HG03521 (cell line): ENCODE measurements around the gene UBL3.
A peak's percentile ranks its signal among the peaks of the same experiment; 100 is the strongest.

ENCODE experiments used
- ATAC-seq: cut with Tn5 transposase; IDR thresholded peaks from one replicate; pipeline ENCODE4 v1.9.1; 2021; ENCODE audit warnings: mild to moderate bottlenecking, moderate library complexity; ENCODE audit not compliant: unreplicated experiment

UBL3 gene

DNA sequence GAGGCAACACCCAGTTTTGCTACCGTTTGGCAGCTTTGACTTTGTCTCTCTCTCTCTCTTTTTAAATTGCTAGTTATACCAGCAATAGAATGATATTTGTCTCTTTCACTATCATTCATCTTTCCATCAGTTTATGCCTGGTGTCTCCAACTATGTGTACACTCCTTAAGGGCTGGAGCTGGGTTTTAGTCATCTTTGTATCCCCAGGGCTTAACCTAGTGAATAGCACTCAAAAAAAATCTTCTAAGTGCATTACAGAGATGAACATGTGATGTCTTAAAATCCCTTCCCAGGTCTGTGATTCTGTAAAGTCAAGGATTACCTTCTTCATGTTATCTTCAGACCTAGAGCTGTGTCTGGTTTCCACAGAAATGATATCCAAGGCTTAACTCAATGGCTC is 7.8 kb upstream of the UBL3 start:
- ATAC-seq, result no peak

DNA sequence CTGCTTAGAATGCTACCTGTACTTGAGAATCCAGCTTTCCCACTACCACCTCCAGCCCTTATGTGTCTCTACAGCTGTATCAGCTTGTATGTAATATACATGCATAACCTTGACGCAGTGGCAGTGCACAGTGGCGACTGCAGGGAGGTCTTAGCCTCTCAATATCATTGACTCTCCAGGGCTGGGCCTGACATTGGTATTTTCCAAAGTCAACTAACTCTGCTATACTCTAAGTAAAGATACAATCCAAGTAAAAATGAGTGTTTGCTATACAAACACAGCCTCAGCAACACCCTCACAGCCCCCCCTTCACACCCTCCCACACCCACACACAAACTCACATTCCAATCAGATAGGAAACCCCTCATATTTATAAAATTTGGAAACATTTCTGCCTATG is 6.7 kb upstream of the UBL3 start:
- ATAC-seq, result no peak

DNA sequence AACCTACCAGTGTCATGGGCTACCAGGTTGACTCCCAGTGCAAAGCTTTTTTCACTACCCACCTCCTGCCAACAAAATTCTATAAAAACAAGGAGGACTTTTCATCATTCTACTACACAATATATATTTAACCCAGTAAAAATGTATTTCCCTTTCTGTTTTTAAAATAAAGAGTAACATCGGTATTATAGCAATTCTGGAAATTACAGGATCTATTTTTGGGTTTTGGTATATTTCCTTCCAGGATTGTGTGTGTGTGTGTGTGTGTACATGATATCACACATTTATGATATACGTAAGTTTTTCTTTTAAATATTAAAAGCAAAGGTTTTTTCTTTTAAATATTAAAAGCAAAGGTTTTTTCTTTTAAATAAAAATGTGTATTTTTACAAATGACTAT is 6.0 kb upstream of the UBL3 start:
- no peak for ATAC-seq

DNA sequence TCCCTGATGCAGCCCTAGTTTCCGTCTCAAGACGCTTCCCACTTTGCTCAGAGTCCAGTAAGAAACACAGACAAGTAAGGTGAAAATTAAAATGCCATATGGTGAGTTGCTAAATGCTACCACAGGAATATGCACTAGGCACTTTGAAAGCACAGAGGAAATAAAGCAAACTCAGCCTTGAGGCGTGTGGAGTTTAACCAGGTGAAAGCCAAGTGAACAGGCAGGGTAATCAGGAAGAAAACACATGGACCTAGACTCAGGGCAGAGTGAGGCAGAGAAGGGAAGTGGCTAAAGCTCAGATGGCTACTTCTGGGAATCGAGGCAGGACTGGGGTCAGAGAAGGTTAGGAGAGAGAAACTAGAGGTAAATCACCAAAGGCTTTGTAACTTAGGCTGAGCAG is 5.4 kb upstream of the UBL3 start:
- no peak for ATAC-seq

DNA sequence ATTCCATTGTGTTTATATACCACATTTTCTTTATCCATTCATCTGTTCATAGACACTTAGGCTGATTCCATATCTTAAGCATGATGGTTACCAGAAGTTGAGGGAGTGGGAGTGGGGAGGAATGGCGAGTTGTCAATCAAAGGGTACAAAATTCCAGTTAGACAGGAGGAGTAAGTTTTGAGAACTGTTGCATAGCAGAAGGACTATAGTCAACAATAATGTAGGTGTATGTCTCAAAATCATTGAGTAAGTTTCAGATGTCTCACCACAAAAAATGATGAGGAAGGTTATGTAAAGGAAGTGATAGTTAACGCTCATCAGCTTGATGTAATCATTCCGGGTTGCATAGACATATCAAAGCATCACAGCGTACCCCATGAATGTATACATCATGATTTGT is 4.6 kb upstream of the UBL3 start:
- ATAC-seq, result no peak

DNA sequence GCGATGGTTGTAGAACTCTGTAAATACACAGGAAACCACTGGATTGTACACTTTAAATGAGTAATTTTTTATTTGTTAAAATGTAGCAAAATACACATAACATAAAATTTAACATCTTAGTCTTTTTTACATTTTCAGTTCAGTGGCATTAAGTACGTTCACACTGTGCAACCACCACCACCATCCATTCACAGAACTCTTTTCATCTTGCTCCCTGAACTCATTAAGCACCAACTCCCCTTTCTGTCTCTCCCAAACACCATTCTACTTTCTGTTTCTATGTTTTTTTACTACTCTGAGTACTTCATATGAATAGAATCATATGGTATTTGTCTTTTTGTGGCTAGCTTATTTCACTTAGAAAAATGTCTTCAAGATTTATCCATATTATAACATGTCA is 2.7 kb upstream of the UBL3 start:
- no peak for ATAC-seq

DNA sequence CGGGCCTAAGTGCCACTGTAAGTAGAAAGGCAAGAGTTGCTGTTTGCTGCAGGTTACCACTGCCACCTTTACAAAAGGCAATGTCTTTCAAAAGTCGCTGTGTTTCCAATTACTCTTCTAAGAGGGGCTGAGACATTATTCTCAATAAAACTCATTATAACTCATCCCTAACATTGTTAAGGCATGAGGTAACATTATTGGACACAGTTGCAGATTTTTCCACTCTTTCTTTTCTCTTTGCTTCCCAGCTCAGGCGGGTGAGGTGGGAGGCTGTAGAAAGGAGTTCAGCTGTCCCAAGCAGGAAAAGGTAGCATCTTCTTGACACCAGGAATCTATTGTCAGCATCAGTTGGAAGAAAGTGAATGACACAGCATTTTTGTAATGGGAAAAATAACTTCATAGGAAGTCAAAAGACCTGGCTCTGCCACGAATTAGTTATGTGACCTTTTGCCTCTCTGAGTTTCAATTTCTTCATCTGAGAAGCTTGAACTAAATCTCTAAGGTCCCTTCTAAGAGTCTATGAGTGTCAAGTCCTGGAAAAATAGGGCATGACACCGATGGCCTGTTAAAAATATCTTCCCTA is 2.1 kb upstream of the UBL3 start:
- no peak for ATAC-seq

DNA sequence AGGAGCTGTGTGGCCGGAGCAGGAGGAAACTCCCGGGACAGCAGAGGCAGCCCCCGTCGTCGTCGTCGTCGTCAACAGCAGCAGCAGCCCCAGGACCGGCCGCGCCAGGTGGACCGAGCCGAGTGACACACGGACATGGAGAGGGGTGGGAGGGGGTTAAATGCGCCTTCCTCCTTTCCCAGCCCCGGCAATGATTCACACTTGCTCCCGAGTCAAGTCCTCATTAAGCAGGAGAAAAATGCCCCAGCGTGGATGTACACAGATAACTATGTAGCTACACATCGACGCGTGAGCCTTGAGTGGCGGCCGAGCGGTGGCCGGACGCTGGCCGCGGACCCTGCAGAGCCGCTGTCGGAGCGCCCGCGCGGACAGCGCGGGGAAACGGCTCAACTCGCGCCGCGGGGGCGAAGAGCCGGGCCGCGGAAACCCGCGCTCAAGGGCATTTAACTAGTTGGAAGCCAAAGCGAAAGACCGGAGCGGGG is 645 bp downstream of the UBL3 start:
- peak; percentile 8 for ATAC-seq

DNA sequence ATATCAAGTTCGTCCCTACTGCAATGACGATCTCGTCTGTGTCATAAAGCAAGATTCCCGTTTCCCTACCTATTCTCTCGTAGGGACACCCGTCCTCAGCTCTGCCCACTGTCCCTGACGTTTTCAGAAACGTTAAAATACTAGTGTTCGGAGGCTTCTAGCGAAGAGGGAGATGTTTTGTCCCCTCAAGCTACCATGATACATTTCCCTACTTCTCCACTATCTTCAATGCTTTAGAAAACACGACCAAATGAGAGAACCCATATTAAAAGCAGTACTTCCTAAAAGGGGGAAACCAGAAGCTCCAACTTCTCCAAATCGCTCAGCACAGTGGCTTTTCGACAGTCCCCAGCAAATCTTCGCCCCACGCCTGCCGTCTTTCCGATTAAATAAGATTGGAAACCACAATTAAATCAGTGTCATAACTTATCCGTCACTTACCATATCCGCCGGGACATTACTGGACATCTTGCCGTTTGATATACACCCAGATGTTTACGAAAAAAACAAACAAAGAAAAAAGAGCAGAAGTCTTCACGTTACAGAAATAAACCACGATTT is 1.3 kb downstream of the UBL3 start:
- ATAC-seq, result no peak

DNA sequence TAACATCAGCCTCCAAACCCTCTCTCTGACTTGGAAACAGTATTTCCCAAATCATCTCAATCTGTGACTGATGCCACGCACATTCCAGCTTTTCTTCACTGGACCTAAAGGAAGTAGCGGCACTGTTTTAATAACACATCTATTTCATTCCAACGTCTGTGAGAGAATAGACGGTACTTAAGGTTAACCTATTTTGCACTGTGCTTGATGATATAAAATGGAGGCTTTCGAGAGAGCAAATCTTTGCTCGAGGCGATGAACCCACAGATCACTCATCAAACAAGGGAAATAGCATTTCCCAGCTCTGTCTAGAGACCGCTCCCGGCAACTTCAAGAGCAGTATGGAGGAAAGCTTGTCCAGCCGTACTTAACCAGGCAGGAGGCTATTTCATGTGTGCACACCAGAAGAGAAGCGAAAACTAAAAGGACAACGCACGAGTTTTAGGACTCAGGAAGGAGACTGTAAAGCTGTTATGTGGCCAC is 2.9 kb downstream of the UBL3 start:
- ATAC-seq, result no peak

DNA sequence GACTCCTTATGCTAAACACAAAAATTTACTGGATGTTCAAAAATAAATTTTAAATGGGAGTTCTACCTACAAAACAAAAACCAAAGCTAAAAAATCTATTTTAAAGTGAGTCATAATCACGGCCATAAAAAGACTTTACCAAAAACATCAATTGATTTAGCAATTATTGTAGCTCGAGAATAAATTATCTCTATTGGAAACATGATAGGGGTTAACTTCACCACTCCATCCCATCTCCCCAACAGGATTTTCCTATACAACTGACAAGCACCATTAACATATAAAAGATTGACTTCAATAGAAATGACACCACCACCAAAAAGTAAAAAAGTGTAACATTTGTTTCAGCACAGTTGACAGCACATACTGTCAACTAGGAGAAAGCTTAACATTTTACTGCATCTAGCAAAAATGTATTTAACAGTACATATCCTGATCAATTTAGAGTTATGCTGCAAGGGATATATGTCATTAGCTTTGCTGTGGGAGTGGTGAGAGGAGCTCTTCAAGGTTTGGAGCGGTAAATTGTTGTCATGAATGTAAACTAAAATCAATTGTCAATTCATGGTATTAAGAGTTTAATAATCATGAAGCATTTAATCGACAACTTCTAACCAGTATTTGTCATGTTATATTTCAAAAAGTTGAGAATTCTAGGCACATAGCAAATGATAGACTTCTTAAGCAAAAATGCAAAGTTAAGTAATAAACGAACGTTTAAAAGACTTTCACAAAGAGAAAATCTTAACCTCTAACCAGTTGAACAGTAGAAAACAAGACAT is 3.8 kb downstream of the UBL3 start:
- no peak for ATAC-seq

DNA sequence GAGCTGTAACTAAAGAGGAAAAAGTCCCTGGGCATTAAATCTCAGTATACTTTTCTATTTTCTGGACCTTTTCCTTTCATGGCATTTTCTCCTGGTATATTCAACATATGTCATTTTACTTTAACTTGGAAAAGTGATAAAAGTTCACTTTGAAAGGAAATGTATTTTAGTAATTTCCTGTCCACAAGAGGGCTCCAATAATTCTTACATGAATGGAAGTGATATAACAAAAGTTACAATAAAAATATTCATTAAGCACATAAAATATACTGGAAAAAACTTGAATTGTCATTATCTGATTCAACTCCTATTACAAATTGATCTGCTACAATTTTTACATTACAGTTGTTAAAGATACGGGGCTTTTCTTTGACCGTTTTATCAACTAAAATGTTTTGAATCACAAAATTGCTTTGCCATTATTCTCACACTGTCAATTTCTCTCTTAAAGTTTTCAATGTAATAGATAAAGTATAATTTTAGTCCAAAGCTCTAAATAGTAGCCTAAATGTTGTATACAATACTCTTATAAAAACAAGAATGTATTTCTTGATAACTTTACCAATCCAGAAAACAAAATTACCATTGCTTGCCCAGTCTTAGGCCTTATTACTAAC is 4.9 kb downstream of the UBL3 start:
- no peak for ATAC-seq

DNA sequence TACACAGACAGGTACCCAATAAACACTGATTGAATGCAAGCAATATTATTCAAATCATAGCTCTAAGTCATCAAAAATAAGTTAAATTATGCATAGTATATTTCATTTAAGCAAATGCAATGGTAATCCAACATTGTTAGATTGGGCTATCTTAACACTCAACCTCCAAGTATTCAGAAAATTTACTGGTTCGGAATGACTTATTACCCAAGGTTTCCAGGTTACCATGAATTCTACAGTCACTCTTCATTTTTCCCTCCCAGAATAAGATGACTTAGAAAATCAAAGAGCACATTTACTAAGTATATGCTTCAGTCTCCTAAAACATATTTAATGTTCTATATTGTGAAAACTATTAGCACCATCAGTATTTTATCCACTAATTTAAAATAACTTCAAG is 6.0 kb downstream of the UBL3 start:
- no peak for ATAC-seq

DNA sequence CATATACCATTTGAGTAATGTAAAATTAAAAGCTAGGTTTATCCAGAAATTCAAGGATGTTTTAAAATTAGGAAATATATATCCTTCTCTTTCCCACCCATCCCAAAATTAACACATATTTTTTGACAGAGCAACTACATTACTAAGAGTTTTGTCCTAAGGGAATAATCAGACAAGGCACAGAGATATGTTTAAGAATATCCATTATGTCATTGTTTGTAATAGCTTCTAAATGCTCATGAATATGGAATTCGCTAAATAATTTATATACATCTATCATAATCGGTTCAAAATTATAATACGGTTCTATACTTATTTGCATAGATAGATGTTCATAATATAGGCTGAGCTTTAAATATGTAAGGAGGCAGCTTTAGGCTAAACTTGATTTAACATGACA is 9.8 kb downstream of the UBL3 start:
- no peak for ATAC-seq

DNA sequence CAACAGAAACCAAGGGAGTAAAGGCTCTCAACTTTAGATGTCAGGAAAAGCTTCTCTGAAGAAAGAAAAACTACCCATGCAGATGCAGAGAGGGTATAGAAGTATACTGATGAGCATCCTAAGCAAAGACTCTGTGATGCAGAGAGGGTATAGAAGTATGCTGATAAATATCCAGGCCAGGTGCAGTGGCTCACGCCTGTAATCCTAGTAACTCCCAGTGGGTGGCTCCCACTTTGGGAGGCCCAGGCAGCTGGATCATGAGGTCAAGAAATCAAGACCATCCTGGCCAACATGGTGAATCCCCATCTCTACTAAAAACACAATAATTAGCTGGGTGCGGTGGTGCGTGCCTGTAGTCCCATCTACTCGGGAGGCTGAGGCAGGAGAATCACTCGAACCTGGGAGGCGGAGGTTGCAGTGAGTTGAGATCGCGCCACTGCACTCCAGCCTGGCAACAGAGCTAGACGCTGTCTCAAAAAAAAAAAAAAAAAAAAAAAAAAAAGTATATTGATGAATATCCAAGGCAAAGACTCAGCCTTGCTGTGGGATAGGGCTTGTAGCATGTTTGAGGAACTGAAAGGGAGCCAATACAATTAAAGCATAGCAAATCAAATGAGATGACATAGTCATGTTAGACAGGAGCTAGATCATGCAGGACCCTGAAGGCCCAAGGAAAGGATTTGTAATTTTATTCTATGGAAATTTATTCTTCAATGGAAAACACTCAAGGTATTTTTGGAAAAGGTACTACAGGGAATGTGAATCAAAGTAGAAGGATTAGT is 14.9 kb downstream of the UBL3 start:
- ATAC-seq, result no peak

DNA sequence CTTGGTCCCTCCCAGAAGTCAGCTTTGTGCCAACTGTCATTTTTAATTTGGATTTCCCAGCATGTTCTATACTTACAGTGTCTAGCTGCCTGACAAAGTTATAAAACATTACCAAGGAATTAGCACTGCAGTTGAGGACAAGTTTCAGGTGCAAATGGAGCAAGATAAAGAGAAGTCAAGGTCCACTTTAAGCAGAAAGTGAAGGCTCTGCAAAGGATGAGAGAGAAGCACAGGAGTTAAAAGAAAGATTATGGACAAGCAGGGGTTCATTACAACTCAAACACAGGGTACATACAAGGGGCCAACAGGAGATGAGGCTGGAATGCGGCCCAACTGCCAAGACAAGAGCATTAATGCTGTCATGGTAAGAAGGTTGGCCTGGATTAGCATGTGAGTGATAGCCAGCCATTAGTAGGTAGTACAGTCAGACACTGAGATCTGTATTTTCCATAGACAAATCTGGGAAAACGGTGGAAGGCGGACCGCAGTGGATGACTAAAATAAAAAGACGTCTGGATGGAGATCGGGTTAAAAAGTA is 17.6 kb downstream of the UBL3 start:
- ATAC-seq, result no peak

DNA sequence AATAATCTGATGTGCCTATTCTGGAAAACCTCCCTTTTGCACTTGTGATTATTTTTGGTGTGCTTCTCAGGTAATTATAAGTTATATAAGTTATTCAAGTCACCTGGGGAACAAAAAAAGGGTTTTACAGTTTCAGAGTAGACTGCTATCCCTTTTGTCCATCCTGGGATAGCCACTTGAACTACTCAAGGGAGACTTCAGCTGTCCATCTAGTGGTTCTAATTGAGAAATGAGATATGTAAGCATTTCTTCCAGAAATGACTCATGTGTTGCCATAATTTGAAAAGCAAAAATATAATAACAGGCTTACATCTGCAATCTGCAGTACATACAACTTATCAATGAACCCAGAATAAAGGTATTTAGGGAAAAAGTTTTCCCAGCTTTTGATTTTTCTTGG is 20.4 kb downstream of the UBL3 start:
- no peak for ATAC-seq

DNA sequence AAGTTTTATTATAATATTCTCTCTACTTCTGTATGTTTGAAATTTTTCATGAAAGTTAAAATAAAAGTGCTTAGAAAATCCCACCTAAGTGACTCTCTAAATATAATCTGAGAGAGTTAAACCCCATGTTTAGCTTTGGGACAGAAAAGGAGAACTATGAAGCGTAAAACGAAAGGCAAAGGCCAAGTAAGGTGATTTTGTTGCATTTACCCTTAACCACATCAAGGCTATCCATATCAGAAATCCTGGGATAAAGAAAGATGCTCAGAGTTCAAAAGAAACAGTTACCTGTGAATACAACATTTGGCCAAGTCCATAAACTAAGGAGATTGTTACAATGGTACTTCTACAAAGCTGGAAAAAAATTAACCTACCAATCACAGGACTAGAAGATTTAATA is 31.3 kb downstream of the UBL3 start:
- ATAC-seq, result no peak

DNA sequence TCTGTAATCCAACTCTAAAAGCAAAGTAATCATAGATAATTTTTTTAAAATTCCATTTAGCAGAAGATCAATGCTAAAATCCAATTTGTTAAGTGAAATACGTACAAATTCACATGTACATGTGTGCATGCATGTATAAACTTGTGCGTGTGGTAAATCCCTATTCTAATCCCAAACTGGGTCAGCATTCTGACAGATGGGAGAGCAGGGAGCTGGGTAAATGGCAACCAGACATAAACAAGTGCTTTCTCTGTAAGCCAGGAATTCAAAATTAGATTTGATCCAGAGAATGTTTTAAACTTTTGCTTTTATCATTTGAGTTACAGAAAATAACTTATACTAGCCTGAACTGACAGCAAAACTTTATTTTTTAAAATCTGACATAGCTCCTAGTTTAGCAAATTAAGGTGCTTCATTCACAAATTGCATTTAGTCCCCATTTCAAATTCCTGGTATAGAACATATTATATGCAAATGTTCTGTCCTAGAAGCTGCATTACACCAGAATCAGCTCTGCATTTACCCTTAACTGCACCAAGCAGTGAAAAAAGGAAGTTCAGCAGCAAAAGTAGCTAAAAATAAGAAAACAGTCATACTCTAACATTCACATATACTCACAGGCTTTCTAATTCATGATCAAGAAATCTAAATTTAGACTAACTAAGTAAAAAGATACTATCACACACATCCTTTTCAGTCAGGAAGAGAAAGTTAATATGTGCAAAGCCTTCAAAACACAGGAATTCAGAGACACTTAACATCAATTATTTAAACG is 32.6 kb downstream of the UBL3 start:
- ATAC-seq, result peak; percentile 99

DNA sequence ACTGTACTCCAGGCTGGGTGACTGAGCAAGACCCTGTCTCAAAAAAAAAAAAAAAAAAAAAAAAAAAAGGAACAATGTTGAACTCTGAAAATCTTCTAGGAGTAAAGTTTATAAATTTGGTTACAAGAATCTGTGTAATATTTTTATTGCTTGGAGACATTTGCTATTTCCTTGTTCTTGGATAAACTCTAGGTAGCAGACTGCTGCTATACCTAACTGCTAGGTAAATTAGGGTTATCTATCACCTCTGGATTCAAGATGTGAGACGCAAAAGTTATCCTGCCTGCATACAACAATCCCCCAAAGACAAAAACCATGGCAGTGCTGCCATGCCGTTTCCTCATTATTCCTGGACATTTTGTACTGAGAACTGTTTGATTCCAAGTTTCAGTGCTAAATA is 33.7 kb downstream of the UBL3 start:
- no peak for ATAC-seq
